HepG2 (cell line): ENCODE measurements around the gene CD1D. TPM values are rescaled to one million over a fixed set of nuclear protein-coding genes. Genes with fewer than 3 reads are reported as not detected.

Source experiments
- ATAC-seq: fragments of 200-7000 bp; cut with Tn5 transposase; 3 replicates; pipeline ENCODE4 v1.9.1; 2020; ENCODE audit warnings: mild to moderate bottlenecking, moderate library complexity
- BruUV-seq: library from RNA; stranded (reverse); fragments of 400-500 nt; replicated peaks from 2 replicates; lab custom pipeline; 2021; lab: Mats Ljungman, UMichigan
- CTCF ChIA-PET: fragments of 300-600 bp; formaldehyde crosslinking; extraction: SDS; loops from one replicate; lab custom pipeline; 2021; ENCODE audit warnings: low total read pairs, inconsistent platforms, low intra/inter-chr PET ratio; lab: Yijun Ruan, JAX
- POLR2A ChIA-PET: fragments of 350-600 bp; sonication (Branson Sonifier 250); formaldehyde crosslinking; loops from one replicate; lab custom pipeline; 2020; ENCODE audit warnings: antibody characterized with exemption, inconsistent platforms; lab: Yijun Ruan, JAX
- DNase-seq: peaks from one replicate; pipeline ENCODE4 v3.0.0-alpha.2; 2015; ENCODE audit warnings: low spot score
- FAIRE-seq: peaks from 3 replicates; lab custom pipeline; 2011; peaks lifted over from hg19 to GRCh38; lab: Jason Lieb, UNC
- H2AFZ ChIP-seq: one replicate; pipeline ENCODE4 v1.6.1; 2011; ENCODE audit warnings: low read length, inconsistent platforms
- H3K27ac ChIP-seq: fragments of 300-600 bp; 3 replicates; pipeline ENCODE4 v1.8.0; 2011; ENCODE audit warnings: mixed run types, mild to moderate bottlenecking, mixed read lengths, low read length, inconsistent platforms; ENCODE audit not compliant: insufficient read depth; ENCODE audit errors: extremely low read length
- H3K27me3 ChIP-seq, 2 experiments: fragments of 200-600 bp in 1 of 2; 2 replicates in 1 of 2; 3 replicates in 1 of 2; pipeline versions ENCODE4 v1.6.0 to v1.8.0; 2011; ENCODE audit warnings: low read length in 2 of 2, mild to moderate bottlenecking in 2 of 2, moderate library complexity in 2 of 2, inconsistent platforms in 1 of 2; ENCODE audit not compliant: insufficient read depth in 2 of 2, control insufficient read depth in 1 of 2
- H3K36me3 ChIP-seq, 2 experiments: fragments of 200-600 bp in 1 of 2; replicated peaks in 1 of 2; 2 replicates in 1 of 2; 3 replicates in 1 of 2; pipeline versions ENCODE4 v1.5.1 to v1.8.0; 2011; ENCODE audit warnings: low read length in 2 of 2, inconsistent platforms in 1 of 2; ENCODE audit not compliant: insufficient read depth in 2 of 2, control insufficient read depth in 1 of 2
- H3K4me1 ChIP-seq: 2 replicates; pipeline ENCODE4 v1.5.1; 2012; ENCODE audit warnings: low read length, inconsistent platforms; ENCODE audit not compliant: insufficient read depth
- H3K4me2 ChIP-seq: 2 replicates; pipeline ENCODE4 v1.6.0; 2011; ENCODE audit warnings: low read depth, low read length, inconsistent platforms
- H3K4me3 ChIP-seq, 3 experiments: fragments of 200-600 bp in 1 of 3; sonication (generic), shearing (Covaris generic) in 1 of 3; replicated peaks in 1 of 3; 2 replicates each; pipeline ENCODE4 v1.5.1; 2011 to 2016; ENCODE audit warnings: low read length in 3 of 3, inconsistent platforms in 2 of 3, low read depth in 2 of 3, mild to moderate bottlenecking in 2 of 3, control low read depth in 1 of 3, mixed read lengths in 1 of 3; ENCODE audit not compliant: insufficient read depth in 1 of 3
- H3K79me2 ChIP-seq: one replicate; pipeline ENCODE4 v1.6.1; 2011; ENCODE audit warnings: low read length, inconsistent platforms; ENCODE audit not compliant: insufficient read depth
- H3K9ac ChIP-seq: 2 replicates; pipeline ENCODE4 v1.6.0; 2011; ENCODE audit warnings: mild to moderate bottlenecking, low read depth, low read length, inconsistent platforms; ENCODE audit not compliant: insufficient read depth
- H3K9me3 ChIP-seq: 2 replicates; pipeline ENCODE4 v1.5.1; 2012; ENCODE audit warnings: mild to moderate bottlenecking, low read length
- H4K20me1 ChIP-seq: 2 replicates; pipeline ENCODE4 v1.6.0; 2011; ENCODE audit warnings: inconsistent platforms, mild to moderate bottlenecking, low read length, moderate library complexity; ENCODE audit not compliant: insufficient read depth
- ZNF256 ChIP-seq: sonication (generic); formaldehyde crosslinking; conservative IDR thresholded peaks from 2 replicates; pipeline ENCODE4 v1.4.0; 2020; ENCODE audit warnings: missing genetic modification reagents
- ZNF451 ChIP-seq: sonication (generic); formaldehyde crosslinking; IDR thresholded peaks from 2 replicates; pipeline ENCODE4 v1.5.0; 2020; ENCODE audit warnings: mild to moderate bottlenecking, missing genetic modification reagents
- ZNF572 ChIP-seq: sonication (generic); formaldehyde crosslinking; IDR thresholded peaks from 2 replicates; pipeline ENCODE4 v1.5.1; 2020; ENCODE audit warnings: mild to moderate bottlenecking, missing genetic modification reagents
- ZNF782 ChIP-seq: sonication (generic); formaldehyde crosslinking; IDR thresholded peaks from 2 replicates; pipeline ENCODE4 v1.4.0; 2020; ENCODE audit warnings: missing genetic modification reagents, mild to moderate bottlenecking, borderline replicate concordance
- ZNF816 ChIP-seq: sonication (generic); formaldehyde crosslinking; IDR thresholded peaks from 2 replicates; pipeline ENCODE4 v1.8.0; 2022; ENCODE audit warnings: missing genetic modification reagents, mild to moderate bottlenecking, borderline replicate concordance
- WGBS: methylation state at CpG from one replicate; pipeline ENCODE4 v1.1.6; 2017; ENCODE audit warnings: low lambda C conversion rate; 5-methylcytosine and 5-hydroxymethylcytosine counted together
- in situ Hi-C: cut with HindIII; loops from 2 replicates; pipeline ENCODE4 v1.10.0; 2017; ENCODE audit warnings: low pct_unique_long_range_greater_than_20kb; ENCODE audit not compliant: extremely low pct_ligation_motif_present
- intact Hi-C: fragments of 100-400 bp; cut with micrococcal nuclease; formaldehyde crosslinking; loops from one replicate; pipeline ENCODE4 v1.10.0; 2022; ENCODE audit not compliant: unreplicated experiment
- polyA plus RNA-seq, 8 experiments: library from polyadenylated mRNA; depleted of rRNA in 3 of 8; stranded (reverse) in 7 of 8; unstranded in 1 of 8; fragments of >200 nt; fragmentation: Illumina TruSeq in 4 of 8; extraction: Trizol in 4 of 8; gene quantifications; 2 replicates each; pipeline versions ENCODE4 v1.2.1 to v1.2.3, GENCODE V29; 2011 to 2016; ENCODE audit warnings: low read depth in 4 of 8, missing spikeins in 1 of 8, mixed read lengths in 1 of 8; ENCODE audit not compliant: insufficient read depth in 1 of 8
- total RNA-seq, 5 experiments: library from RNA; depleted of rRNA; stranded (reverse); fragments of >200 nt; fragmentation: Illumina TruSeq; extraction: Trizol; gene quantifications; 2 replicates each; pipeline ENCODE4 v1.2.3, GENCODE V29; 2016; ENCODE audit warnings: low read depth in 1 of 5

Gene CD1D
- total and polyA plus RNA-seq, 2 of the 13 experiments (the other 11 are each of a cell fraction or from before 2014, with no cell fraction given) = not detected

- in situ Hi-C loops (no loop called here), intact Hi-C loops (no loop called here)
- ChIA-PET CTCF (no interaction called here), POLR2A (no interaction called here)
- H3K27ac ChIP-seq = no peak overlapping the region
- no peak overlapping the region for H3K9ac ChIP-seq
- FAIRE-seq (no peak), DNase-seq (no peak), ATAC-seq (no peak)
- 4% methylated on average over 2 of the region's 3 CpGs for WGBS
- no peak for TF ChIP-seq ZNF816 (CRISPR knock-in tag)
- H3K9me3 ChIP-seq = no peaks in the 10 kb centered on the region
- no peak overlapping the region for H3K4me2 ChIP-seq
- H3K4me3 ChIP-seq = no peak overlapping the region
- H3K79me2 ChIP-seq = no peaks in the 10 kb centered on the region
- no peak overlapping the region for H2AFZ ChIP-seq
- no TSS peak for BruUV-seq
- no peaks in the 10 kb centered on the region for H4K20me1 ChIP-seq
- H3K27me3 ChIP-seq = no peaks in the 10 kb centered on the region; a peak in 1 of 5 replicates
- no peaks in the 10 kb centered on the region for H3K36me3 ChIP-seq
- H3K4me1 ChIP-seq = no peaks in the 10 kb centered on the region
Observed at GRCh38 chr1:158147869-158148268, 32.8 kb upstream of the CD1D start.

GRCh38 chr1:158148468-158148867 is 32.2 kb upstream of the CD1D start:
- H3K9me3 ChIP-seq = no peaks in the 10 kb centered on the region
- BruUV-seq = no TSS peak
- CTCF ChIA-PET = no interaction called here
- H2AFZ ChIP-seq = no peak overlapping the region
- H3K4me1 ChIP-seq = no peaks in the 10 kb centered on the region
- no peak overlapping the region for H3K27ac ChIP-seq
- no peaks in the 10 kb centered on the region for H3K36me3 ChIP-seq
- 44% methylated on average over 1 of the region's 1 CpG for WGBS
- TF ChIP-seq ZNF451 (CRISPR knock-in tag) (no peak), ZNF256 (CRISPR knock-in tag) (no peak), ZNF782 (CRISPR knock-in tag) (no peak), ZNF572 (CRISPR knock-in tag) (no peak)
- TF ChIP-seq, all 625 proteins: peak for 0
- in situ Hi-C loops (no loop called here), intact Hi-C loops (no loop called here)
- POLR2A ChIA-PET = no interaction called here
- H3K4me3 ChIP-seq = no peak overlapping the region
- no peaks in the 10 kb centered on the region for H4K20me1 ChIP-seq
- FAIRE-seq (no peak), ATAC-seq (no peak), DNase-seq (no peak)
- H3K27me3 ChIP-seq = no peaks in the 10 kb centered on the region; a peak in 1 of 5 replicates
- no peak overlapping the region for H3K4me2 ChIP-seq
- no peaks in the 10 kb centered on the region for H3K79me2 ChIP-seq
- H3K9ac ChIP-seq = no peak overlapping the region
